ENCODE data around the gene TM9SF4. TPM values are rescaled to one million over a fixed set of nuclear protein-coding genes. Genes with fewer than 3 reads are reported as not detected.

TM9SF4 gene
- total and polyA plus RNA-seq, 8 donors = 56.2 to 63.5 (median 60.1) TPM

GRCh38 chr20:32088759-32089158 is 20.8 kb upstream of the TM9SF4 start:
- DNase-seq (no peak), ATAC-seq (no peak)
- H3K27me3 ChIP-seq = no peaks in the 10 kb centered on the region
- no peak overlapping the region for H3K27ac ChIP-seq
- TF ChIP-seq CTCF (IDR thresholded peaks at IDR 0.05) = no peak
- H3K36me3 ChIP-seq = peaks cover 0 to 98% of the 10 kb centered on the region in 2 donors
- H3K4me3 ChIP-seq = no peak overlapping the region
- intact Hi-C loops (cut with DNase I) = loop anchor here in 1 of 2 donors (10.0 kb wide), 1 partner anchor 264 kb away; no protein-coding TSS in a partner anchor
- peaks cover 0 to 34% of the 10 kb centered on the region in 2 donors for H3K4me1 ChIP-seq
- H3K9me3 ChIP-seq = no peaks in the 10 kb centered on the region

- DNase-seq (no peak), ATAC-seq (no peak)
- intact Hi-C loops (cut with DNase I) = loop anchor here in 1 of 2 donors (10.0 kb wide), 2 partner anchors 235 to 265 kb away; no protein-coding TSS in a partner anchor
- Histone ChIP-seq H3K4me1 (peaks cover 0 to 34% of the 10 kb centered on the region in 2 donors), H3K27me3 (no peaks in the 10 kb centered on the region), H3K4me3 (no peak overlapping the region), H3K27ac (peak overlapping the region in 1 of 2 donors; percentile 13), H3K36me3 (peaks cover 0 to 96% of the 10 kb centered on the region in 2 donors), H3K9me3 (no peaks in the 10 kb centered on the region)
- no peak for TF ChIP-seq CTCF (IDR thresholded peaks at IDR 0.05)
These were observed 19.7 kb upstream of the TM9SF4 start for GRCh38 chr20:32089637-32090362.

- ATAC-seq = peak; percentile 95
- intact Hi-C loops (cut with DNase I) = loop anchor here in 1 of 2 donors (10.0 kb wide), 1 partner anchor 237 kb away; no protein-coding TSS in a partner anchor
- Histone ChIP-seq H3K27me3 (no peaks in the 10 kb centered on the region), H3K27ac (peak overlapping the region in 1 of 2 donors; percentile 28), H3K9me3 (no peaks in the 10 kb centered on the region), H3K36me3 (peaks cover 0 to 96% of the 10 kb centered on the region in 2 donors), H3K4me3 (no peak overlapping the region), H3K4me1 (peaks cover 0 to 25% of the 10 kb centered on the region in 2 donors)
- TF ChIP-seq CTCF (IDR thresholded peaks at IDR 0.05) = peak; percentile 87 to 96
- DNase-seq = peak; percentile 38 to 91 (median 73)
These were observed 17.6 kb upstream of the TM9SF4 start for GRCh38 chr20:32091888-32092346.

GRCh38 chr20:32098786-32099185 is 10.7 kb upstream of the TM9SF4 start:
- DNase-seq = no peak
- H3K9me3 ChIP-seq = no peaks in the 10 kb centered on the region
- H3K27me3 ChIP-seq = peaks cover 0 to 17% of the 10 kb centered on the region in 2 donors
- intact Hi-C loops (cut with DNase I) = loop anchor here in 1 of 2 donors (10.0 kb wide), 1 partner anchor 244 kb away; no protein-coding TSS in a partner anchor
- ATAC-seq = no peak
- no peak overlapping the region for H3K4me3 ChIP-seq
- no peak for TF ChIP-seq CTCF (IDR thresholded peaks at IDR 0.05)
- no peaks in the 10 kb centered on the region for H3K4me1 ChIP-seq
- H3K36me3 ChIP-seq = peaks cover 0 to 96% of the 10 kb centered on the region in 2 donors
- H3K27ac ChIP-seq = no peak overlapping the region

- peaks cover 10 to 41% of the 10 kb centered on the region in 2 donors for H3K4me1 ChIP-seq
- H3K27ac ChIP-seq = peak overlapping the region in 1 of 2 donors; percentile 98
- H3K9me3 ChIP-seq = no peaks in the 10 kb centered on the region
- ATAC-seq (no peak), DNase-seq (no peak)
- H3K27me3 ChIP-seq = no peaks in the 10 kb centered on the region
- intact Hi-C loops (cut with DNase I) = no loop called here
- H3K4me3 ChIP-seq = peak overlapping the region; percentile 63 to 95
- TF ChIP-seq CTCF (IDR thresholded peaks at IDR 0.05) = no peak
- H3K36me3 ChIP-seq = peaks cover 0 to 4% of the 10 kb centered on the region in 2 donors
These were observed 611 bp upstream of the TM9SF4 start for GRCh38 chr20:32108814-32109391.
